Muscle of arm (tissue), 14 donors: ENCODE data around the gene PMS2. TPM values are rescaled to one million over a fixed set of nuclear protein-coding genes. Genes with fewer than 3 reads are reported as not detected.
A peak's percentile ranks its signal among the peaks of the same experiment; 100 is the strongest.
"Not testable (repeated sequence)": the region's sequence is repeated elsewhere in the genome, so short reads cannot be mapped to it uniquely, and the experiment has no call there.

Experiments used
- DNase-seq: peaks from one replicate; pipeline ENCODE4 v3.0.0-alpha.2; 2013
- long read RNA-seq, 11 donors: transcript quantifications; one replicate each; lab custom pipeline, GENCODE V29; 2026
- polyA plus RNA-seq, 12 donors: library from polyadenylated mRNA; unstranded; fragments of 120-200 nt; gene quantifications; one replicate each; pipeline ENCODE4 v1.2.1, GENCODE V29; 2013; ENCODE audit not compliant: insufficient read length in 12 of 12

PMS2 gene, protein sequence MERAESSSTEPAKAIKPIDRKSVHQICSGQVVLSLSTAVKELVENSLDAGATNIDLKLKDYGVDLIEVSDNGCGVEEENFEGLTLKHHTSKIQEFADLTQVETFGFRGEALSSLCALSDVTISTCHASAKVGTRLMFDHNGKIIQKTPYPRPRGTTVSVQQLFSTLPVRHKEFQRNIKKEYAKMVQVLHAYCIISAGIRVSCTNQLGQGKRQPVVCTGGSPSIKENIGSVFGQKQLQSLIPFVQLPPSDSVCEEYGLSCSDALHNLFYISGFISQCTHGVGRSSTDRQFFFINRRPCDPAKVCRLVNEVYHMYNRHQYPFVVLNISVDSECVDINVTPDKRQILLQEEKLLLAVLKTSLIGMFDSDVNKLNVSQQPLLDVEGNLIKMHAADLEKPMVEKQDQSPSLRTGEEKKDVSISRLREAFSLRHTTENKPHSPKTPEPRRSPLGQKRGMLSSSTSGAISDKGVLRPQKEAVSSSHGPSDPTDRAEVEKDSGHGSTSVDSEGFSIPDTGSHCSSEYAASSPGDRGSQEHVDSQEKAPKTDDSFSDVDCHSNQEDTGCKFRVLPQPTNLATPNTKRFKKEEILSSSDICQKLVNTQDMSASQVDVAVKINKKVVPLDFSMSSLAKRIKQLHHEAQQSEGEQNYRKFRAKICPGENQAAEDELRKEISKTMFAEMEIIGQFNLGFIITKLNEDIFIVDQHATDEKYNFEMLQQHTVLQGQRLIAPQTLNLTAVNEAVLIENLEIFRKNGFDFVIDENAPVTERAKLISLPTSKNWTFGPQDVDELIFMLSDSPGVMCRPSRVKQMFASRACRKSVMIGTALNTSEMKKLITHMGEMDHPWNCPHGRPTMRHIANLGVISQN
- 10 to 100 TPM in 10 of 12 donors, 1 to 10 TPM in 1, not detected in 1; 8.9 to 19.1 (median 11.4) TPM for polyA plus RNA-seq
- long read RNA-seq, donor 1, partial matches to known transcripts, result 0 of 2 reads
- long read RNA-seq, donor 1, other reads (novel, unspliced or antisense), result 0 of 2 reads
- long read RNA-seq, donor 2, result 0 reads
- long read RNA-seq, donor 3, result 0 reads
- long read RNA-seq, donor 4, partial matches to known transcripts, result 0 of 1 reads
- long read RNA-seq, donor 4, other reads (novel, unspliced or antisense), result 0 of 1 reads
- long read RNA-seq, donor 5, result 0 reads
- long read RNA-seq, donor 6, result 0 reads
- long read RNA-seq, donor 7, result 0 reads
- long read RNA-seq, donor 8, partial matches to known transcripts, result 0 of 1 reads
- long read RNA-seq, donor 8, other reads (novel, unspliced or antisense), result 0 of 1 reads
- long read RNA-seq, donor 9, partial matches to known transcripts, result 0 of 1 reads
- long read RNA-seq, donor 9, other reads (novel, unspliced or antisense), result 0 of 1 reads
- long read RNA-seq, donor 10, result 0 reads
- long read RNA-seq, donor 11, result 0 reads

DNA sequence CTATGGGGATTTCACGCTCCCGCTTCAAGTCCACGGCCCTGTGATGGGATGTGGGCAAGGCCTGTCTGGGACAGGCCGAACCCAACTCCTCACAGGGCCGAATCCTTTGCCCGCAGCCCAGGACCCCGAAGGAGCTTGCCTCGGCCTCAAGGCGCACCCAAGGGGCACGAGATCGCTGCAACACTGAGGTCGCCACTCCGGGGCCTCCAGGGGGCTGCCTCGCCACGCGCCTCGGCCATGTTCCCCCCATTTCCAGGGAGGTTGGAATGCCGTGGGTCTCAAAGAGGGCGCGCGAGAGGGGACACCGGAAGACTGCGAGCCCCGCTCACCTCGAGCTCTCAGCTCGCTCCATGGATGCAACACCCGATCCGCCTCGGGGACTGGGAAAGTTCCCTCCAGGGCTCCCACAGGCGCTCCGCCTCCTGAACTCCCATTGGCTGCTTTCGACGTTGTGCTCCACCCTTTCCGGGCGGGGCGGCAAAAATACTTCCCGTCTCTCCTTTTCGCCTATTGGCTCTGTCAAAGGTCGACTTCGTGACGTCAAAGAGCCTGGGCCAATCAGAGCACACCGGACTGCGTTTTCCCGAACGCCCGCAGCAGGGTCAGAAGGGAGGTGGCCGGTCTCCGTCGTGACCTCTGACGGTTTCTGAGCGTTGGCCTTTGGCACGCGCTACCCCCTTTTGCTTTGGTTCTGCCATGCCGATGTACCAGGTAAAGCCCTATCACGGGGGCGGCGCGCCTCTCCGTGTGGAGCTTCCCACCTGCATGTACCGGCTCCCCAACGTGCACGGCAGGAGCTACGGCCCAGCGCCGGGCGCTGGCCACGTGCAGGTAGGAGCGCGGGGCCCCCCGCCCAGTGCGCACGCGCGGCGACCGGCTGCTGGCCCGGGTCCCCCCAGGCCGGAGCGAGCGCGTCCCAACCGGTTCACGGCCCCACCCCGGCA lies at the start of gene PMS2, which contains the start of gene AIMP2:
Gene PMS2, minus strand, starts transcription at position 382 of the 944 bp plus-strand sequence. Its CDS starts 30 bp downstream, at position 352.
Gene AIMP2, plus strand, starts transcription at position 605 of the 944 bp plus-strand sequence. Its CDS starts 92 bp downstream, at position 697.
- DNase-seq, result peak; percentile 98

DNA sequence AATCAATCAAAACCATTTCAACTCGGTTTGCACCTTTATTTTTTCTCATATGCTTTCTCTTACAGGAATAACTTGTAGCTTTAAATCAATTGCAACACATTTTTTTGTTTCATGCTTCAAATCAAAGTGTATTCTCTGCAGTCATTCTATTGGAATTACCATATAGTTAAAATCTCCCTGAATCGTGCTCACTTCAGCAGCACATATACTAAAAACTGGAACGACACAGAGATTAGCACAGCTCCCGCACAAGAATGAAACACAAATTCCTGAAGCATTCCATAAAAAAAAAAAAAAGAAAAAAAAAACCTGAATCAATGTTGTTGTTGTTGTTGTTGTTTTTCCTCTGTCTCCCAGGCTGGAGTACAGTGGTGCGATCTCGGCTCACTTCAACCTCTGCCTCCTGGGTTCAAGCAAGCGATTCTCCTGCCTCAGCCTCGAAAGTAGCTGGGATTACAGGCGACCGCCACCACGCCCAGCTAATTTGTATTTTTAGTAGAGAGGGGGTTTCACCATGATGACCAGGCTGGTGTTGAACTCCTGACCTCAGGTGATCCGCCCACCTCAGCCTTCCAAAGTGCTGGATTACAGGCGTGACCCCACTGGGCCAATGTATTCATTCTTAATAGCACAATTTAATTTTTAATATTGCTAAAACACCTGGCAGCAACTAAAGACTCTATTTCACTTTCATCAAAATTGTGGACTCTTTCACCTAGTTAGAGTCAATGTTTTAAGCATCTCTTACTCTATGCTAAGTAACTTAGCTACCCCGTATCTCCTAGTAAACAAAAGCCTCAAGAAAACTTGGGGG lies 48.7 kb upstream of the PMS2 start:
- DNase-seq, result no peak

DNA sequence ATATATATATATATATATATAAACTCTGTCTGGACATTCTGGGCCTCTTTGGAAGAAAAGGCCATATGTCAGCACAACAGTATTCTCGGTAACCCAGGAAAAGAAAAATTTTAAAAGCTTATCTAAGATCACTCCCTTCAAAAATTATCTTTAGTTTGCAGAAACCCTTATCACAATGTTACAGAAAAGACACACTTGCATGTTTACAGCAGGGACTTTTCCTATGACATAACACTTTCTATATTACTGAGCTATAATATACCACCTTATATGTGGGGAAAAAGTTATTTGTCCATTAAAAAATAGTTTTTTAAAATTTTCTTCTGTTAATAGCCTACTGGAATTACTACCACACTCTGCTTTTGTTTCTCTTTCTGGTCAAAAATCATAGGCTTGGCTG lies 47.8 kb upstream of the PMS2 start:
- no peak for DNase-seq

DNA sequence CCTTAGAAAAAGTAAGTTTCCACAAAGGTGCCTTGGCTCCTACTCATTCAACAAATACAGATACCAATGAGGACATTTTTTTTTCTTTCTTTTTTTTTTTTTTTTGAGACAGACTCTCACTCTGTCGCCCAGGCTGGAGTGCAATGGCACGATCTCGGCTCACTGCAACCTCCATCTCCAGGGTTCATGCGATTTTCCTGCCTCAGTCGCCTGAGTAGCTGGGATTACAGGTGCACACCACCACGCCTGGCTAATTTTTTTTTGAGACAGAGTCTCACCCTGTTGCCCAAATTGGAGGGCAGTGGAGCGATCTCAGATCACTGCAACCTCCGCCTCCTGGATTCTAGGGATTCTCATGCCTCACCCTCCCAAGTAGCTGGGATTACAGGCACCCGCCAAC lies 42.3 kb upstream of the PMS2 start:
- DNase-seq, result not testable (repeated sequence)

DNA sequence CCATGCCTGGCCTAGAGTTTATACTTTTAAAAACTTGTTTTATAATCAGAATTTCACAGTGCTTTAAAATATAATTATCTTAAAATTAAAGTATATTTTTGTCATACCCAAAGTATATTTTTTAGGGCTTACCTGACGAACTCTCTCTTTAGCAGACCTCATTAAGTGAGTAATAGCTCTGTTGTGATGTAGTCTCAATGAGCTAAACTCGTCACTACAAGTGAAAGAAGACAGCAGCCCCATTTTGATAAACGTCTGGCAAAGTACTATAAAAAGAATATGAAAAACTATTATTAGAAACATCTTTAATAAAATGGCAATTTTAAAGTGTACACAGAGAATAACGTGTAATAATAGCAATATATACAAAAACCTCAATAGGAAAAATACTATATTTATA lies 40.9 kb upstream of the PMS2 start:
- DNase-seq, result no peak

DNA sequence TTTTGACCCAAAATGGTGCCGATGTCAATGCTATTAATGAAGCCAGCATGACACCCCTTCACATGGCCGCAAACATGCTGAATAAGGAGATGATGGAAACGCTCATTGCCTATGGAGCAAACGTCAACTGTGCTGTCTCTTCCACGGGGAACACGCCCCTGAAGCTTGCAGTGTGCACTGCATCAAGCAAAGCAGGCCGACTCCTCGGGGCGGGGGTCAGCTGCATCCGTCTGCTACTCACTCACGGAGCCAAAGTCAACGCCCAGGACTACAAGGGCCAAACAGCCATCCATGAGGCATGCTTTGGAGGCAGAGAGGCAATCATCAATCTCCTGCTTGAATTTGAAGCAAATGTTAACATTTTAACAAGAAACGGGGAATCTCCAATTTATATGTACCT lies 26.8 kb upstream of the PMS2 start:
- no peak for DNase-seq

DNA sequence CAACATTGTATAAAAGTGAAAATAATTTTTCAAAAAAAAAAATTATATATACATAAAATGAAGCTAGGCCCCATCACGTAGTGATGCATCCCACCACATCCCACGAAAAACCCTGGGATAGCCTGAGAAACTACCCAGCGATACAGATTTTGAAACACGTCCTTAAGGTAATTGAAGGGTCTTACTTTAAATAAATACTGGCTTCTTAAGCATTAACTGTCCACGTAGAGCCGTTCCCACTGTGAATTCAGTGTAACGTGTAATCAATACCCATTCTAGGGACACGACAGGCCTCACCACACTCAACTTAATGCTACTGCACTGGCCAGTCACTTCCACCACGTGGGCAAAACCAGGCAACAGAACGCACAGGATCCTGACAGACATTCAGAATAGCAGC lies 26.3 kb upstream of the PMS2 start:
- DNase-seq, result no peak

DNA sequence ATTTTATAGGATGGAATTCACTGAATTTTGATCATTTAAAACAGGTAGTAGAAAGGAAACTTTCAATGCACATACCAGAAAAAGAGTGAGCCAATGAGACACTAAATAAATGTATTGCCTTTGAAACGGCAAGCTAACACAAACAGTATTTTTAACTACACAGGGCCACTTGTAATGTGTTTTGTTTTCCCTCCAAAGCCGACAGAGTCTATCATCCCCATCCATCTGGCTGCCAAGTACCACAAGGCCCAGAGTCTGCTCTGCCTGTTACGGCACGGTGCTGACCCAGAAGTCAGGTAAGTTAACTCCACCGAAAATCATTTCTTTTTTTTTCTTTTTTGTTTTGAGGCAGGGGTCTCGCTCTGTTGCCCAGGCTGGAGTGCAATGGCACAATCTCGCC lies 23.8 kb upstream of the PMS2 start:
- DNase-seq, result no peak

DNA sequence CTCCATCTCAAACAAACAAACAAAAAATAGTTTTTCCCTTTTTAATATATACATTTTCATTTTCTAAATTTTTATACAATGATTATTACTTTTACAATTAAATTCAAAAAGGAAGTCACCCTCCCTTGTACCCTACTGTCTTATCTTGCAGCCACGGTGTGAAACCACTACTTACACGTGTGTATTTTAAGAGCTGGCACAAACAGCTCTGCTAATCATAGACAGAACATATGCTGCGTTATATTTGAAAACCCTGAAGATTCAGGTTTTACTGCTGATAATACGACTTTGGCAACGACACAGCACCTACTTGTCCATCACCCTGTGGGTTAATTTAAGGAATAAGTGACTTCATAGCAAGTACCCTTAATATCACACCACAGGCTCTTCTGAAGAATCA lies 23.3 kb upstream of the PMS2 start:
- no peak for DNase-seq

DNA sequence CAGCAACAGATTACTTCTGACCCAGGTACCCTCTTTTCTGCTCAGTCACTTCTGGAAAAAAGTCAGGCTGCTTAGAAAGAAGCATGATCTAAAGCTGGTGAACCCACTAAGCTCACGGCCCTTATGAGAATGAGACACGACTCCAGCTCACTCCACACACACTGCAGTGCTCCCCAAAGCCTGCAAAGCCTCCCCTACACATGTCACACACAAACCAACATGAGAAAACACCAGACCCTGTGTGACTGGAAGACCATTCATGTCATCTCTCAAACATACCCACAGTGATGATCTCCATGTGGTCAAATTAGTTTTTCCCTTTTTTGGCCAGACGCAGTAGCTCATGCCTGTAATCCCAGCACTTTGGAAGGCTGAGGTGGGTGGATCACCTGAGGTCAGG lies 22.7 kb upstream of the PMS2 start:
- no peak for DNase-seq

DNA sequence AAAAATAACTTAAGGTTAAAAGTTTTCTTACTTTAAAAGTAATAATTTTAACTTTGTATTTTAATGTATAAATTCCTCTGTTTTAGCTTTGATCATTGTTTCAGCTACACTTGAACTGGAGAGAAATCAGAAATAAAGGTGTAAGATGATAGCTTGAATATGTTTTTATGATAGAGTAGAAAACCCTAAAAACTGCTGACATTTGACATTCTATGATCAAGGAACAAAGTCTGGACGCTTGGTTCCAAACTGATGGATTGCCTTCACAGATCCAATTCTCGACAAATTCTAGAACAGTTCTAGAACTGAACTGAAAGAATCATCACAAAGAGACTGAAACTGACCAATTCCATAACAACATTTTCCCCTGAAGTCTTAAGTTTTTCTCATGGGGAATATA lies 22.1 kb upstream of the PMS2 start, which contains the start of gene ANKRD61:
Gene ANKRD61, plus strand, starts transcription at position 389 of the 400 bp plus-strand sequence. Its CDS starts 0 bp downstream, at position 389.
- no peak for DNase-seq

DNA sequence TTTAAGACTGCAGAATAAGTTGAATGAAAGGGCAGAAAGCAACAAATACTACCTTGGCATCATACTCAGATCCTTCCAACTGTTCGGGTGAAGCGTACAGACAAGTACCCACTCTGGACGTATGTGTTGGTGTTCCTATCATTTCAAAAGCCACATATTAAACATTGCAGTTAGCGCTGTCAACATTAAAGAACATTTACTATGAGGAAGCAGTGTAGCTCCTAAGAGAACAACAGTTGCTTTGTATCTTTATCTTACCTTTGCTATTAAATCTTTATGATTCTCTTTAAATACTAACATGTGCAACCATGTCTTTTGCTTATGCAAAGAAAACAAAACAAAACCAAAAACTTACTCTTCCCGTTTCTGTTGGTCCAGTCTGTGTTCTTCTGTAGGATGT lies 19.7 kb upstream of the PMS2 start:
- no peak for DNase-seq

DNA sequence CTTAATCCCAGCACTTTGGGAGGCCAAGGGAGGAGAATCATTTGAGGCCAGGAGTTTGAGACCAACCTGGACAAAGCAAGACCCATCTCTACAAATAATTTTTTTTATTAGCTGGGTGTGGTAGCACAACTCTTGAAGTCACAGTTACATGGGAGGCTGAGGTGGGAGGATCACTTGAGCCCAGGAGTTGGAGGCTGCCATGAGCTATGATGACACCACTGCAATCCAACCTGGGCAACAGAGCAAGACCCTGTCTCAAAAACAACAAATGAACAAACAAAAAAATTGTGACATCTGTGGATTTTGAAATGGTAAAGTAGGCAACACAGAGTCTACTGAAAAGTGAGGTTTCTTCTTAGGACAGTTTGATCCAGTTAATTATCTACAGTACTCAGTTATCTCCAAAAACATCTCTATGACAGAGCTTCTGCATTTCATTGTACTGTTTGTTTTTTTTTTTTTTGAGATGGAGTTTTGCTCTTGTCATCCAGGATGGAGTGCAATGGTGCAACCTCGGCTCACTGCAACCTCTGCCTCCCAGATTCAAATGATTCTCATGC lies 19.0 kb upstream of the PMS2 start:
- DNase-seq, result no peak

DNA sequence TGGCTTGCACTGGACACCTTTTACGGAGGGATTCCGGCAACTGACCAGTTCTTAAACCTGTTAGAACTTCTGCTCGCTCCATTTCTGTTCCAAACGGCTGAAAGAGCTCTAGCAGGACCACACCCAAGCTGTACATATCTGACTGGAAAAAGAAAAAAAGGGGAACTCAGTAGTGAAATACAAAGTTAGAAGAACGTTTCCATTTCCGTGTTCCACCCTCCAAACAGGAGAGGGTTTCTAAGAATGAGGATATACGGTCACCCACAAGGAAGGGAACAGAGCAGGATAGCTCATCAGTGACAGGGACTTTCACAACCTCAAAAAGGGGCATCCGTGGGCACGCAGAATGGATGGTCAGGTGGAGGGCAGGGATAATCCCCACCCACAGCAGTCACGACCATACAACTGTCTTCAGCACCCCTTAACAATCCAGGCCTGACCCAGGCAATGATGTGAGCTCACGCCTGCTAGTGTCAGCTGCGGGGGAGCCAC lies 18.0 kb upstream of the PMS2 start:
- DNase-seq, result no peak

DNA sequence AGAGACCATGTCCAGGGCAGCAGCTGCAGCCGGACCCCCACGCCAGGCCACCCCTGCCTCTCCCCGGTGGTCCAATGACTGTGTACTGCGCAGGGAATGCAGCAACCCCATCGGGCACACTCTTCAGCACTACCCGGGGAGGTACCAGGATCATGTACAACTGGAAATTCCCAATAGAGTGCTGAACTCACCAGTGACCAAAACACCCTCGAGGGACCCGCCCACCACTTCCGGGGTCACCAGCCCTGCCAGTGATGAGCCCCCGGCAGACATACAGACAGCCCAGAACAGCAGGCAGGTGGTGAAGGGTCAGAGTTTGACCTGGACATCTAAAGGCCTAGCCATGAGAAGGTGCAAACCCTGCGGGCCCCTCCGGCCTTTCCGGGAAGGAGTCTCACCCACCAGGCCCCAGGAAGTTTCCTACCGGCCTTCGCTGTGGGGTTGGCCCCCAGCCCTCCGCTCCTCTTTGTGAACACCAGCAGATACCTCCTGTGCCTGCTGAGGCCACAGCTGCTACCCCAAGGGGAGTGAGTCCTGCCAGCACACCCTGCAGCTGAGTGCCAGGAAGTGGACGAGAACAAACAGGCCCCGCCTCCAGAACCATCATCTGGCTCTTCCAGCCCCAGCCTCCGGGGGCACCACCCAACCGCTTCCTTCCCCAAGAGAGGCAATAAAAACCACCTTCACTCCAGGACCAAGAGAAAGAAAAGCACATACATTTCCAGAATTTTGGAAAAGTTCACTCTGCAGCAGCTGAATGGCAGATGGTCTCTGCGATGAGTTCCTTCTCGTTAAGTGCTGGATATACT lies 17.4 kb upstream of the PMS2 start:
- no peak for DNase-seq

DNA sequence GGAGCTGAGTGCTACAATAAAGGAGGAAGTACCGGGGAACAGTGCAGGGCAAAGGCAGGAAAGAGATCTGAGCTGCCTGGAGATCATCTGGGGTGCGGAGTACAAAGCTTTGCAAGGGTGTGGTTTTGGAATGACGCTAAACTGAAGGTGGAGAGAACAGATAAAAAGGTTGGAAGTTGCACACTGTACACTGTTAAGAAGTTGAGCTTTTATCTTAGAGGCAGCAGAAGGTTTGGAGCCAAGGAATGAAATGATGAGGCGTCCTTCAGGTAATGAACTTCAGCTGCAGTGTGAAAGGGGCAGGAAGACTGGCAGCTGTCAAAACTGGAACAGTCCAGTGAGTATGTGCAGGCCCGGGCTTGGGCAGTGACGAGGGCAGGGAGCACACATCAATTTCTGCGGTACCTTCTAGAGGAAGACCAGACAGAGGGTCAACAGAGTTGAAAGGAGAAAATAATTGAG lies 15.2 kb upstream of the PMS2 start:
- DNase-seq, result no peak

DNA sequence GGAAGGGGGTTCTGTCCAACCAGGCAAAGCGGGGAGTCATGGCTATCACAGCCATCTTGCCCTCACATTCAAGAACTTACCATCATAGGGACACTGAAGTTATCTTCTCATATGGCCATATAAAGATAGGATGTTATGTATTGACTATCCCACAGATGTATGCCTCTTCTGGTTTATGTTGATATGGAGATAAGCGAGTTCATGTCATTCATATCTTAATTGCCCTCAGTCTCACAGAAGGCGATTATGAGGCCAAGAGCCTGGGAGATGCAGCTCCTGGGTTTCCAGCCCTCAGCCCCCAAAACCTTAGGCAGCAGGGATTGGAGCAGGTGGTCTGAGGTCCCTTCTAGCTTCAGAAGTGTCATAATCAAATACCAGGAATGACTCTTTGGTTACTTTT lies 13.9 kb upstream of the PMS2 start:
- no peak for DNase-seq
